Mucosa of gallbladder (tissue), 1 donor: ENCODE results near the gene ZDHHC14. TPM values are rescaled to one million over a fixed set of nuclear protein-coding genes. Genes with fewer than 3 reads are reported as not detected.

Experiments used
- DNase-seq: peaks from one replicate; pipeline ENCODE4 v3.0.0-alpha.2; 2020; ENCODE audit warnings: low spot score
- total RNA-seq: library from RNA; stranded (reverse); gene quantifications from one replicate; pipeline ENCODE4 v1.2.1, GENCODE V29; 2021
- donor health status: DM: no; HTN: no; CAD: no.

The ZDHHC14 gene
- total RNA-seq, 1 donor from 2014 or later = 17.8 TPM

- no peak for DNase-seq
Observed at GRCh38 chr6:157615951-157616350, 235.0 kb downstream of the ZDHHC14 start.

- no peak for DNase-seq
Observed at GRCh38 chr6:157620944-157621343, 240.0 kb downstream of the ZDHHC14 start.

GRCh38 chr6:157621406-157621805 is 240.4 kb downstream of the ZDHHC14 start:
- DNase-seq = no peak

GRCh38 chr6:157622427-157622826 is 241.4 kb downstream of the ZDHHC14 start:
- DNase-seq = no peak

GRCh38 chr6:157625111-157625510 is 244.1 kb downstream of the ZDHHC14 start:
- DNase-seq = no peak

GRCh38 chr6:157625764-157626163 is 244.8 kb downstream of the ZDHHC14 start:
- no peak for DNase-seq

GRCh38 chr6:157627195-157627966 is 246.4 kb downstream of the ZDHHC14 start:
- DNase-seq = no peak

- DNase-seq = no peak
Observed at GRCh38 chr6:157628463-157628862, 247.5 kb downstream of the ZDHHC14 start.

GRCh38 chr6:157629220-157629619 is 248.2 kb downstream of the ZDHHC14 start:
- no peak for DNase-seq

- no peak for DNase-seq
Observed at GRCh38 chr6:157630463-157631080, 249.6 kb downstream of the ZDHHC14 start.

GRCh38 chr6:157631412-157631811 is 250.4 kb downstream of the ZDHHC14 start:
- no peak for DNase-seq

- no peak for DNase-seq
Observed at GRCh38 chr6:157631838-157632614, 251.0 kb downstream of the ZDHHC14 start.

GRCh38 chr6:157632821-157633220 is 251.8 kb downstream of the ZDHHC14 start:
- no peak for DNase-seq

- no peak for DNase-seq
Observed at GRCh38 chr6:157634546-157634945, 253.6 kb downstream of the ZDHHC14 start.

- DNase-seq = no peak
Observed at GRCh38 chr6:157635388-157636244, 254.6 kb downstream of the ZDHHC14 start.

- no peak for DNase-seq
Observed at GRCh38 chr6:157637516-157637915, 256.5 kb downstream of the ZDHHC14 start.

- DNase-seq = no peak
Observed at GRCh38 chr6:157637941-157638662, 257.1 kb downstream of the ZDHHC14 start.

GRCh38 chr6:157638779-157639178 is 257.8 kb downstream of the ZDHHC14 start:
- no peak for DNase-seq

GRCh38 chr6:157640746-157641451 is 259.9 kb downstream of the ZDHHC14 start:
- no peak for DNase-seq

GRCh38 chr6:157641837-157642236 is 260.8 kb downstream of the ZDHHC14 start:
- DNase-seq = no peak
